Liver (tissue), 3 donors: ENCODE measurements around the gene GSTP1.

Experiments used
- GABPA ChIP-seq, 2 donors: IDR thresholded peaks in 1 of 2; conservative IDR thresholded peaks in 1 of 2; 2 replicates each; pipeline ENCODE4 v1.6.1; 2016; ENCODE audit warnings: antibody characterized with exemption in 2 of 2, mild to moderate bottlenecking in 1 of 2, moderate library complexity in 1 of 2
- JUND ChIP-seq, 2 donors: IDR thresholded peaks; 2 replicates each; pipeline ENCODE4 v1.6.1; 2016; ENCODE audit warnings: antibody characterized with exemption in 2 of 2
- RAD21 ChIP-seq, 2 donors: IDR thresholded peaks; 2 replicates each; pipeline ENCODE4 v1.6.1; 2016; ENCODE audit warnings: antibody characterized with exemption in 2 of 2, mild to moderate bottlenecking in 2 of 2
- TF ChIP-seq, protein P1 (sequence below): fragments of 150-350 bp; IDR thresholded peaks from 2 replicates; pipeline ENCODE4 v1.5.1; 2017; ENCODE audit warnings: improper control_type of control experiment, low read depth, low read length; ENCODE audit not compliant: missing input control
- TF ChIP-seq, protein P2 (sequence below): IDR thresholded peaks from 2 replicates; pipeline ENCODE4 v1.6.1; 2016; ENCODE audit warnings: antibody characterized with exemption
- donor health status: healthy.
- donor health status: healthy.

DNA sequence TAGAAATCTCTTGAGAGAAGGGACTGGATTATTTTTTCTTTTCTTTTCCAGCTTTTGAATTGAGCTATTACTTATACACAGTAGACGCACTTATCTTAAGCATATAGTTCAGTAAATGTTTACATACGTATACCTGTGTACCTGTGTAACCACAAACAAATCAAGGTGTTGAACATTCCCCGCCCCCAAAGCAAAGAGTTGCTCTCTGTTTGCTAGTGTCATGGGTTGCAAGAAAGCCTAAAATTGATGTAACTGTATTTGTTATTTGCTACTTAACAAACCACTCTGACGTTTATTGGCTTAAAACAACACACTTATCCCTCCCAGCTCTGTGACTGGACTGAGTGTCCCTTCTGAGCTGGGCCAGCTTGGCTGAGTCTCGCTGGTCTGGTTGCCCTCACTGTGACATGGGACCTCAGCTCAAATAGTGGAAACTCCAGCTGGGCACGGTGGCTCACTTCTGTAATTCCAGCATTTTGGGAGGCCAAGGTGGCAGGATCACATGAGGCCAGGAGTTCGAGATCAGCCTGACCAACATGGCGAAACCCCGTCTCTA is 35.0 kb upstream of the GSTP1 start:
- TF ChIP-seq, protein P1, sequence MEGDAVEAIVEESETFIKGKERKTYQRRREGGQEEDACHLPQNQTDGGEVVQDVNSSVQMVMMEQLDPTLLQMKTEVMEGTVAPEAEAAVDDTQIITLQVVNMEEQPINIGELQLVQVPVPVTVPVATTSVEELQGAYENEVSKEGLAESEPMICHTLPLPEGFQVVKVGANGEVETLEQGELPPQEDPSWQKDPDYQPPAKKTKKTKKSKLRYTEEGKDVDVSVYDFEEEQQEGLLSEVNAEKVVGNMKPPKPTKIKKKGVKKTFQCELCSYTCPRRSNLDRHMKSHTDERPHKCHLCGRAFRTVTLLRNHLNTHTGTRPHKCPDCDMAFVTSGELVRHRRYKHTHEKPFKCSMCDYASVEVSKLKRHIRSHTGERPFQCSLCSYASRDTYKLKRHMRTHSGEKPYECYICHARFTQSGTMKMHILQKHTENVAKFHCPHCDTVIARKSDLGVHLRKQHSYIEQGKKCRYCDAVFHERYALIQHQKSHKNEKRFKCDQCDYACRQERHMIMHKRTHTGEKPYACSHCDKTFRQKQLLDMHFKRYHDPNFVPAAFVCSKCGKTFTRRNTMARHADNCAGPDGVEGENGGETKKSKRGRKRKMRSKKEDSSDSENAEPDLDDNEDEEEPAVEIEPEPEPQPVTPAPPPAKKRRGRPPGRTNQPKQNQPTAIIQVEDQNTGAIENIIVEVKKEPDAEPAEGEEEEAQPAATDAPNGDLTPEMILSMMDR, result no peak
- TF ChIP-seq RAD21 (IDR thresholded peaks at IDR 0.05) (peak; percentile 13 to 17), JUND (IDR thresholded peaks at IDR 0.05) (peak; percentile 43 to 81), GABPA (IDR thresholded peaks at IDR 0.05 in 1 of 2, conservative IDR thresholded peaks at IDR 0.05 in 1 of 2) (no peak)
- TF ChIP-seq, protein P2, sequence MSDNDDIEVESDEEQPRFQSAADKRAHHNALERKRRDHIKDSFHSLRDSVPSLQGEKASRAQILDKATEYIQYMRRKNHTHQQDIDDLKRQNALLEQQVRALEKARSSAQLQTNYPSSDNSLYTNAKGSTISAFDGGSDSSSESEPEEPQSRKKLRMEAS, result no peak
